Measurements from ENCODE around the gene SPCS1.

The SPCS1 gene

DNA sequence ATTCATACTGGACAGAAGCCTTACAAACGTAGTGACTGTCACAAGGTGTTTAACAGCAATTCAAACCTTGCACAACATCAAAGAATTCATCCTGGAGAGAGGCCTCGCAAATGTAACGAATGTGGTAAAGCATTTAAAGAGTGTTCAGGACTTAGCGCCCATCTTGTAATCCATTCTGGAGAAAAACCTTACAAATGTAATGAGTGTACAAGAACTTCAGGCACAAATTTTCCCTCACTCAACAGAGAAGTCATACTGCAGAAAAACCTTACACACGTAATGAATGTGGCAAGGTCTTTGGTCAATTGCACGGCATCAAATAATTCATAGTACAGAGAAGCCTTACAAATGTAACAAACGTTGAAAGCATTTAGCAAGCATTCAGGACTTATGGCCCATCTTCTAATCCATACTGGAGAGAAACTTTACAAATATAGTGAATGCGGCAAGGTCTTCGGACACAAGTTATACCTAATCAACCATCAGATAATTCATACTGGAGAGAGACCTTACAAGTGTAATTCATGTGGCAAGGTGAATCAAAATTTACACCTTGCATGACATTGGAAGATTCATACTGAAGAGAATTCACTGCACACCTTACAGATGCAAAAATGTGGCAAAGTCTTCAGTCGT is 27.5 kb downstream of the SPCS1 start:
- no peak for DNase-seq

DNA sequence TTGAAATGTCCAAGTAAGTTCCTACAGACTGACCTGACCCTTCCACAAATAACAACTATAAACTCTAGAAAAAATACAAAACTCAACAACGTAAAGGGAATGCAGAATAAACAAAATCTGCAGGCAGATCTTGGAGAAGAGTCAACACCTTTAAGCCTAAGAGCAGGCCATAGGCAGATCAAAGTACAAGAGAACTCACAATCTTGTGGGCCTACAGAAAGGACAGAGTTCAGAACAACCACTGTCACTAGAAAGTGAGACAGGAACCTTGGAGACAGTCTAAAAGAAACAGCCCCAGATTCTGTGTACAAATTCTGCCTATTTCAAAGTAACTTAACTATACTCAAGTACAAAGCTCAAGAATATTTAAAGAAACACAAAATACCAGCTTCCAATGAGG is 33.8 kb downstream of the SPCS1 start:
- DNase-seq: no peak

DNA sequence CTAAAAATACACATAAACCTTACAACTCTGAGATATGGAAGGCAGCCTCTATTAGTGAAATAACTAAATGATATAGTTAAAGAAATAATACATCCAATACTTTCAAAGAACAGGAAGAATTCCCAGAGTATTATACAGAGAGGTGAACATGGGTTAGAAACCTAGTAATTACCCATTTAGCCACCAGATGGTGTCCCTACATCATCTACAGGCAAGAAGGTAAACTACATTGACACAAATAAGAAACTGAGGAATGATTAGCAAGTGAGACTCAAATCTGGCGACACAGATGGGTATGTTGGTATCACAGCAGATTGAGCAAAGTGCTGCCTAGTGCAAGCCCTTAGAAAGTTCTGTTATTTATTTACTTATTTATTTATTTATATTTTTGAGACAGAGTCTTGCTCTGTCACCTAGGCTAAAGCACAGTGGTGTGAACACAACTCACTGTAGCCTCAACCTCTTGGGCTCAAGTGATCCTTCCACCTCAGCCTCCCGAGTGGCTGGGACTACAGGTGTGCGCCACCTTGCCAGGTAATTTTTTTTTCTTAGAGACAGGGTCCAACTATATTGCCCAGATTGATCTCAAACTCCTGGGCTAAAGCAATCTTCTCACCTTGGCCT is 36.6 kb downstream of the SPCS1 start:
- DNase-seq: no peak

DNA sequence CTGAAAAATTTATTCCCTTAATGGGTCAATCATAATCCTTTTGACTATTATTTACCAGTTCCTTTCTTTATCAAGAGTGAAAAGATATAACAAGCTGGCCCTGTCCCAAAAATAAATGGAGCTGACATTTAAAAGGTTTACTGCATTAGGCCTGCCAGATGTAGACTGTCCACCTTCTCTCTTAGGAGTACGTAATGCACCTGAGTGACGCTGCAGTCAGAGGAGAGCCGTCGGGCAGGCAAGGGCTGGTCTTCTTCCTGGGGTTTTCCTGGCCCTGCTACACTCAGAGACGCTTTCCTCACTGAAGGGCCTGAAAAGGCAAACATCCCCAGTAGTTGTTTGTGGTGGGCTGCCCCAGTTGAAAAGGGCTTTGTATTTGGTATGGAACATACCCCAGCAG is 37.2 kb downstream of the SPCS1 start:
- no peak for DNase-seq

DNA sequence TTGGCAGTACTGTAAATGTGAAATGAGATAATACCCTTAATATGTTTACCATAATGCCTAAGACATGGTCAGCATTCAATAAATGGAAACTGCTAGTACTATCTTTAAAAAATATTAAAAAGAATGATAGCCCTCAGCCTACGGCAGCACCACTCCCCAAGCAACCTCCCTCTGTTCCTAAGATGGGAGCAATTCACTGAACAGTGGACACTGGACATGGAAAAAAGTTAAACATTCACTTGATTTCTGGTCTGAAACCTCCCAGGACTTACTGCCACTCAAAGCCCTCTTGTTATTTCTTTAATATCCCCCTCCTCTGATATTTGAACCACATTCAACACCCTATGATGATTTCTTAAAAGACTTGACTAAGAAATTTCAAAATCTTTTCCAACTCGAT is 37.8 kb downstream of the SPCS1 start:
- no peak for DNase-seq

DNA sequence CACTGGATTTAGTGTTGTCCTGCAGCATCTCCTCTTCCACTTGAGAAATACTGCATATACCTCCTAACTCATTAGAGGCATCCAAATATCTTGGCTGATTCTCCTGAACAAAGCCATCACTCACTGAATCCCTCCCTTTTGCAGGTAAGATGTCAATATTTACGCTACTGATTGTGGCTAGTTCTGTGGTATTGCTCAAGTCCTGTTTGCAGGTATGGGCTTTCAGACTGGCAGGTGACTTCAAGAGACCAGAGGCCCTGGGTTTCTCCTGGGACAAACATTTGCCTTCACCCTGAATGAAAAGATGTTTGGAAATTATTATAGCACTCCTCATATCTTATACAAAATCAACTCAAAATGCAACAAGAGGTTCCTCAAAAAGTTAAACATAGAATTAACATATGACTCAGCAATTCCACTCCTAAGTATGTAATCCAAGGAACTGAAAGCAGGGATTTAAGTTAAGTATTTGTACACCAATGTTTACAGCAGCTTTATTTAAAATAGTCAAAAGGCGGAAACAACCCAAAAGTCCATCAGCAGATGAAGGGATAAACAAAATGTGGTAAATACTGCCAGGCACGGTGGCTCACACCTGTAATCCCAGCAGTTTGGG is 46.2 kb downstream of the SPCS1 start:
- DNase-seq: no peak

DNA sequence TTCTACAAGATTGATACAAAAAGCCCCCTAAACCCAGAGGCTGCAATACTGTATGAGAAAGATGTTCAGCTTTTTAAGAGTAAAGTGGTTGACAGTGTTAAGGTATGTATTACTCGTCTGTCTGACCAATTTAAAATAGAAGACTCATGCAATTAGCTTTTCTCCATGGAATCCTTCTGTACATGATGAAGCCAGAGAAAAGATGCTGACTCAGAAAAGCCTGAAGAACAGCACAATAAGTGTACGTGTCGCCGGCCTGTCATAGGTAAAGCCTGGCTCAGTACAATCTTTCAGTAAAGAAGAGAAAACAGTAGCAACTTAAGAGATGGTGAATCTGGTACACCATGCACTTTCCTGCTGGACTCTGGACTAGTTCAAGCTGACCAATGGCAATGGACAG is 48.5 kb downstream of the SPCS1 start:
- DNase-seq: no peak

DNA sequence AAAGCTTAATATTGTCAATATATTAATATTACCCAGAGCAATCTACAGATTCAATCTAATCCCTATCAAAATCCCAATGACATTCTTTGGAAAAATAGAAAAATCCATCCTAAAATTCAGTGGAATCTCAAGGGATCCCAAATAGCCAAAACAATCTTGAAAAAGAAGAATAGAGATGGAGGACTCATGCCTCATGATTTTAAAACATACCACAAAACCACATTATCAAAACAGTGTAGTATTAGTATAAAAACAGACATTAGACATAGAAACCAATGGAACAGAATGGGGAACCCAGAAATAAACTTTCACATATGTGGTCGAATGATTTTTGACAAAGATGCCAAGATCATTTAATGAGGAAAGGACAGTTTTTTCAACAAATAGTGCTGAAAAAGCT is 50.2 kb downstream of the SPCS1 start:
- no peak for DNase-seq
